Measurements from ENCODE around the gene KCNJ5.

Gene KCNJ5

GRCh38 chr11:128872094-128872493 lies 19.1 kb upstream of the KCNJ5 start:
- no peak for FAIRE-seq

- no peak for FAIRE-seq
Measured at GRCh38 chr11:128872594-128872993, 18.6 kb upstream of the KCNJ5 start.

GRCh38 chr11:128874427-128874826 lies 16.7 kb upstream of the KCNJ5 start:
- FAIRE-seq, result no peak

GRCh38 chr11:128876133-128876650 lies 15.0 kb upstream of the KCNJ5 start:
- FAIRE-seq, result no peak

- no peak for FAIRE-seq
Measured at GRCh38 chr11:128877726-128878125, 13.4 kb upstream of the KCNJ5 start.

GRCh38 chr11:128878455-128878854 lies 12.7 kb upstream of the KCNJ5 start:
- no peak for FAIRE-seq

- no peak for FAIRE-seq
Measured at GRCh38 chr11:128879817-128880216, 11.3 kb upstream of the KCNJ5 start.

- FAIRE-seq, result no peak
Measured at GRCh38 chr11:128881221-128881620, 9.9 kb upstream of the KCNJ5 start.

GRCh38 chr11:128882451-128882850 lies 8.7 kb upstream of the KCNJ5 start:
- no peak for FAIRE-seq

- FAIRE-seq, result no peak
Measured at GRCh38 chr11:128884054-128884453, 7.1 kb upstream of the KCNJ5 start.

- FAIRE-seq, result peak; percentile 97
Measured at GRCh38 chr11:128884703-128885338, 6.3 kb upstream of the KCNJ5 start.

GRCh38 chr11:128886406-128887124 lies 4.6 kb upstream of the KCNJ5 start:
- no peak for FAIRE-seq

GRCh38 chr11:128888034-128888985 lies 2.8 kb upstream of the KCNJ5 start:
- FAIRE-seq, result no peak

- FAIRE-seq, result no peak
Measured at GRCh38 chr11:128889657-128890213, 1.4 kb upstream of the KCNJ5 start.

GRCh38 chr11:128890216-128890542 lies 977 bp upstream of the KCNJ5 start:
- no peak for FAIRE-seq

- no peak for FAIRE-seq
Measured at GRCh38 chr11:128891913-128892398, 800 bp downstream of the KCNJ5 start.

GRCh38 chr11:128892866-128893565 lies 1.9 kb downstream of the KCNJ5 start:
- no peak for FAIRE-seq

GRCh38 chr11:128893578-128894285 lies 2.6 kb downstream of the KCNJ5 start:
- FAIRE-seq, result no peak

GRCh38 chr11:128894286-128894681 lies 3.1 kb downstream of the KCNJ5 start:
- FAIRE-seq, result no peak

GRCh38 chr11:128894685-128895084 lies 3.5 kb downstream of the KCNJ5 start:
- FAIRE-seq, result no peak

- no peak for FAIRE-seq
Measured at GRCh38 chr11:128895526-128895925, 4.4 kb downstream of the KCNJ5 start.

- no peak for FAIRE-seq
Measured at GRCh38 chr11:128896356-128896755, 5.2 kb downstream of the KCNJ5 start.

All from islet of Langerhans (tissue), 1 donor.